Neural cell (in vitro differentiated cells): Measurements from ENCODE around the gene NPM1.

ENCODE experiments used
- EZH2 ChIP-seq: fragments of 200-600, 300-800 bp; shearing (Covaris generic), sonication (generic); IDR thresholded peaks from 2 replicates; pipeline ENCODE4 v1.6.1; 2014; ENCODE audit warnings: antibody characterized with exemption, low read length, borderline replicate concordance, mild to moderate bottlenecking; ENCODE audit not compliant: insufficient read depth, poor library complexity, severe bottlenecking
- POLR2AphosphoS5 ChIP-seq: IDR thresholded peaks from 2 replicates; pipeline ENCODE4 v1.6.1; 2012
- RAD21 ChIP-seq: fragments of 450-650 bp; conservative IDR thresholded peaks from 2 replicates; pipeline ENCODE4 v1.6.1; 2014; ENCODE audit warnings: antibody characterized with exemption, mild to moderate bottlenecking, moderate library complexity
- TAF1 ChIP-seq: IDR thresholded peaks from 2 replicates; pipeline ENCODE4 v1.6.1; 2012; ENCODE audit warnings: low read depth
- TF ChIP-seq, protein P1 (sequence below): fragments of 450-650 bp; IDR thresholded peaks from 2 replicates; pipeline ENCODE4 v1.5.1; 2014; ENCODE audit warnings: antibody characterized with exemption, mild to moderate bottlenecking, moderate library complexity; ENCODE audit not compliant: poor library complexity, severe bottlenecking
- TF ChIP-seq, protein P2 (sequence below): IDR thresholded peaks from 2 replicates; pipeline ENCODE4 v1.6.1; 2012; ENCODE audit warnings: borderline replicate concordance

DNA sequence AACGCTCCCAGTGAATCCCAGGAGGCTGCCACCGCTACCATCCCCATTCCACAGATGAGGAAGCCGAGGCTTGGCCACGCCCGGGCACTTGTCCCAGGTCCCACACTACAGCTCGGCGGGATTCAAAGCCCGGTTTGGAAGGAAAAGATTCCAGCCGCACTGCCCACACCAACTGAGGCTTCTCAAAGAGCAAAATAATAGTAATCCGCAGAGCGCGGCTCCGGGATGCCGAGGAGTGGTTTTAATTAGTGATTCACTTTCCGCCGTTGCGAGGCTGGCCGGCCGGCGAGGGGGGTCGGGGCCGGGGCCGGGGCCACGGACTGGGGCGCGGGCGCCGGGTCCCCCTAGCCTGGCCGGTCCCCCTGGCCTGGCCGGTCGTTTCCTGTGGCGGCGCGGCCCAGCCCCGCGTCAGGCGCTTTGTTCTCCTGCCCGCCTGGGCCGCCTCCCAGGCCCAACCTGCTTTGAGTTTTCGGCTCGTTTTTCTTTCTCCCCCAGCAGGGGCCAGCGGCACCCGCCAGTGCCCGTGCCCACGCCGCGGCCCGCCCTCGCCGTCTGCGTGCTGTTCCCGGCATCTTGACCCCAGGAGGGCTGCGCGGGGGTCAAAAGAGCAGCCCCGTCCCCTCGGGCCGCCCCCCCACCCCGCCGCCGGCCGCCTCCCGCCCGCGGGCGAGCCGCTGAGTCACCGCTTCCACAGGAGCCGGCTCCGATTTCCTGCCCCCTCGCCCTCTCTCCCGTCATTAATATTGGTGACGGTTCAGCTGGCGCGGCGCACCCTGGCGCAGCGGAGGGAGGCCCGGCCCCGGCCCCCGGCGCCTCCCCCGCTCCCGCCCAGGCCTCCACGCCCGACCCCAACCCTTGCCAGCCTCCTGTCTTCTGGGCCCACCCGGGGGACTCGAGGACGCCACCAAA is 63.0 kb downstream of the NPM1 start:
- no peak for TF ChIP-seq RAD21
- TF ChIP-seq, protein P1, sequence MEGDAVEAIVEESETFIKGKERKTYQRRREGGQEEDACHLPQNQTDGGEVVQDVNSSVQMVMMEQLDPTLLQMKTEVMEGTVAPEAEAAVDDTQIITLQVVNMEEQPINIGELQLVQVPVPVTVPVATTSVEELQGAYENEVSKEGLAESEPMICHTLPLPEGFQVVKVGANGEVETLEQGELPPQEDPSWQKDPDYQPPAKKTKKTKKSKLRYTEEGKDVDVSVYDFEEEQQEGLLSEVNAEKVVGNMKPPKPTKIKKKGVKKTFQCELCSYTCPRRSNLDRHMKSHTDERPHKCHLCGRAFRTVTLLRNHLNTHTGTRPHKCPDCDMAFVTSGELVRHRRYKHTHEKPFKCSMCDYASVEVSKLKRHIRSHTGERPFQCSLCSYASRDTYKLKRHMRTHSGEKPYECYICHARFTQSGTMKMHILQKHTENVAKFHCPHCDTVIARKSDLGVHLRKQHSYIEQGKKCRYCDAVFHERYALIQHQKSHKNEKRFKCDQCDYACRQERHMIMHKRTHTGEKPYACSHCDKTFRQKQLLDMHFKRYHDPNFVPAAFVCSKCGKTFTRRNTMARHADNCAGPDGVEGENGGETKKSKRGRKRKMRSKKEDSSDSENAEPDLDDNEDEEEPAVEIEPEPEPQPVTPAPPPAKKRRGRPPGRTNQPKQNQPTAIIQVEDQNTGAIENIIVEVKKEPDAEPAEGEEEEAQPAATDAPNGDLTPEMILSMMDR = no peak
- TF ChIP-seq, protein P2, sequence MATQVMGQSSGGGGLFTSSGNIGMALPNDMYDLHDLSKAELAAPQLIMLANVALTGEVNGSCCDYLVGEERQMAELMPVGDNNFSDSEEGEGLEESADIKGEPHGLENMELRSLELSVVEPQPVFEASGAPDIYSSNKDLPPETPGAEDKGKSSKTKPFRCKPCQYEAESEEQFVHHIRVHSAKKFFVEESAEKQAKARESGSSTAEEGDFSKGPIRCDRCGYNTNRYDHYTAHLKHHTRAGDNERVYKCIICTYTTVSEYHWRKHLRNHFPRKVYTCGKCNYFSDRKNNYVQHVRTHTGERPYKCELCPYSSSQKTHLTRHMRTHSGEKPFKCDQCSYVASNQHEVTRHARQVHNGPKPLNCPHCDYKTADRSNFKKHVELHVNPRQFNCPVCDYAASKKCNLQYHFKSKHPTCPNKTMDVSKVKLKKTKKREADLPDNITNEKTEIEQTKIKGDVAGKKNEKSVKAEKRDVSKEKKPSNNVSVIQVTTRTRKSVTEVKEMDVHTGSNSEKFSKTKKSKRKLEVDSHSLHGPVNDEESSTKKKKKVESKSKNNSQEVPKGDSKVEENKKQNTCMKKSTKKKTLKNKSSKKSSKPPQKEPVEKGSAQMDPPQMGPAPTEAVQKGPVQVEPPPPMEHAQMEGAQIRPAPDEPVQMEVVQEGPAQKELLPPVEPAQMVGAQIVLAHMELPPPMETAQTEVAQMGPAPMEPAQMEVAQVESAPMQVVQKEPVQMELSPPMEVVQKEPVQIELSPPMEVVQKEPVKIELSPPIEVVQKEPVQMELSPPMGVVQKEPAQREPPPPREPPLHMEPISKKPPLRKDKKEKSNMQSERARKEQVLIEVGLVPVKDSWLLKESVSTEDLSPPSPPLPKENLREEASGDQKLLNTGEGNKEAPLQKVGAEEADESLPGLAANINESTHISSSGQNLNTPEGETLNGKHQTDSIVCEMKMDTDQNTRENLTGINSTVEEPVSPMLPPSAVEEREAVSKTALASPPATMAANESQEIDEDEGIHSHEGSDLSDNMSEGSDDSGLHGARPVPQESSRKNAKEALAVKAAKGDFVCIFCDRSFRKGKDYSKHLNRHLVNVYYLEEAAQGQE = no peak
- TF ChIP-seq POLR2AphosphoS5 = no peak
- no peak for TF ChIP-seq TAF1
- no peak for TF ChIP-seq EZH2
